Right cardiac atrium (tissue), 5 donors: ENCODE results near the gene SEMA5B. TPM values are rescaled to one million over a fixed set of nuclear protein-coding genes. Genes with fewer than 3 reads are reported as not detected.

Experiments used
- ATAC-seq, 2 donors: fragments of 200-7000 bp; cut with Tn5 transposase; one replicate each; pipeline versions ENCODE4 v1.8.0 to v1.9.1; 2020; ENCODE audit warnings: moderate library complexity in 2 of 2, mild to moderate bottlenecking in 1 of 2
- DNase-seq, 3 donors: peaks; one replicate each; pipeline ENCODE4 v3.0.0-alpha.2; 2020
- H3K27ac ChIP-seq: one replicate; pipeline ENCODE4 v1.5.1; 2013; ENCODE audit warnings: mild to moderate bottlenecking, low read length, control low read depth, moderate library complexity
- H3K27me3 ChIP-seq: one replicate; pipeline ENCODE4 v1.6.1; 2013; ENCODE audit not compliant: control insufficient read depth, insufficient read depth
- H3K4me1 ChIP-seq: one replicate; pipeline ENCODE4 v1.6.1; 2013; ENCODE audit warnings: low read length; ENCODE audit not compliant: control insufficient read depth, insufficient read depth
- H3K4me3 ChIP-seq: one replicate; pipeline ENCODE4 v1.5.1; 2013; ENCODE audit warnings: low read length, control low read depth
- H3K9me3 ChIP-seq: one replicate; pipeline ENCODE4 v1.6.1; 2013; ENCODE audit warnings: low read length; ENCODE audit not compliant: control insufficient read depth
- WGBS: extraction: QIAGEN DNeasy Blood & Tissue Kit; methylation state at CpG from one replicate; pipeline ENCODE4 v1.1.7; 2013; 5-methylcytosine and 5-hydroxymethylcytosine counted together
- intact Hi-C, 4 donors: fragments of 100-400 bp; cut with DNase I; formaldehyde crosslinking; loops; one replicate each; pipeline versions ENCODE4 v1.11.0 to v1.14.0; 2022 to 2023
- polyA plus RNA-seq: library from polyadenylated mRNA; stranded (reverse); fragments of 200-250 nt; gene quantifications from one replicate; pipeline ENCODE4 v1.2.3, GENCODE V29; 2013
- total RNA-seq, 4 donors: library from RNA; stranded (reverse); fragmentation: NEBNext Ultra II Directional; extraction: Animal tissue kit (Norgen Biotek cat#: 25700); gene quantifications; one replicate each; pipeline ENCODE4 v1.2.1, GENCODE V29; 2021
- donor health status: healthy with polysubstance abuse.
- donor health status: DM: no; HTN: yes; CAD: no.
- donor health status: DM: no; HTN: no; CAD: no.
- donor health status: DM: no; HTN: yes; CAD: no; lungs with severe emphysema.
- donor health status: DM: yes; HTN: yes; CAD: no.

SEMA5B gene
- total and polyA plus RNA-seq, 5 donors, result 0.72 to 4.9 (median 3.1) TPM

- no peak for ATAC-seq
- 87% methylated on average over 1 of the region's 1 CpG for WGBS
Measured at GRCh38 chr3:123011447-123011846, 16.1 kb downstream of the SEMA5B start.

DNA sequence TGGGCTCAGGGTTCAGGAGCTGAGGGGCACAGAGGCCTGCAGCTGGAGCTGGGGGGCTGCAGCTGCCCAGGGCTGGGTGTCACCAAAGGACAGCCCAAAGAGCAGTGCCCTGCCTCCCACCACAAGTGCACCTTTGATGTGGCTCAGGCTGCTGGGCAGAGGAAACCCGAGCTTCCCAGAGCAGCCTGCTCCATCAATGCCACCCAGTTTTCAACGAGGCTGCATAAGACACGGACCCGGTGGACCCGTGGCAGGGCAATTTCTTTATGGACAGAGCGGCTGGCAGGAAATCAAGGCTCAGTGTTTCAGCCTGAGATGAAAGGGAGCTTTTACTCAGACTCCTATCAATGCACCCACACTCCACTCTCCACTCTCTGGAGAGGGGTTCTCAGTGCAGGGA, 18.7 kb downstream of the SEMA5B start:
- DNase-seq (no peak), ATAC-seq (no peak)
- no peak overlapping the region for H3K27ac ChIP-seq
- no peaks in the 10 kb centered on the region for H3K27me3 ChIP-seq
- intact Hi-C loops, result no loop called here
- H3K9me3 ChIP-seq, result no peaks in the 10 kb centered on the region
- H3K4me3 ChIP-seq, result no peak overlapping the region
- WGBS, result 63% methylated on average over 6 of the region's 6 CpGs
- H3K4me1 ChIP-seq, result no peaks in the 10 kb centered on the region

More at GRCh38 chr3:123011447-123011846, 16.1 kb downstream of the SEMA5B start:
- Histone ChIP-seq H3K27me3 (no peaks in the 10 kb centered on the region), H3K4me1 (no peaks in the 10 kb centered on the region), H3K9me3 (no peaks in the 10 kb centered on the region), H3K4me3 (no peak overlapping the region), H3K27ac (no peak overlapping the region)
- intact Hi-C loops, result no loop called here
- DNase-seq, result no peak

GRCh38 chr3:123006609-123007008, 21.0 kb downstream of the SEMA5B start:
- WGBS, result 60% methylated on average over 2 of the region's 2 CpGs
- no peaks in the 10 kb centered on the region for H3K27me3 ChIP-seq

GRCh38 chr3:123005291-123005690, 22.3 kb downstream of the SEMA5B start:
- Histone ChIP-seq H3K4me3 (no peak overlapping the region), H3K9me3 (no peaks in the 10 kb centered on the region), H3K27me3 (no peaks in the 10 kb centered on the region), H3K27ac (no peak overlapping the region), H3K4me1 (no peaks in the 10 kb centered on the region)
- intact Hi-C loops, result no loop called here
- DNase-seq, result no peak
- no peak for ATAC-seq
- WGBS, result 94% methylated on average over 1 of the region's 1 CpG

More at GRCh38 chr3:123006609-123007008, 21.0 kb downstream of the SEMA5B start:
- Histone ChIP-seq H3K9me3 (no peaks in the 10 kb centered on the region), H3K4me3 (no peak overlapping the region), H3K27ac (no peak overlapping the region), H3K4me1 (no peaks in the 10 kb centered on the region)
- DNase-seq (no peak), ATAC-seq (no peak)
- intact Hi-C loops, result no loop called here

DNA sequence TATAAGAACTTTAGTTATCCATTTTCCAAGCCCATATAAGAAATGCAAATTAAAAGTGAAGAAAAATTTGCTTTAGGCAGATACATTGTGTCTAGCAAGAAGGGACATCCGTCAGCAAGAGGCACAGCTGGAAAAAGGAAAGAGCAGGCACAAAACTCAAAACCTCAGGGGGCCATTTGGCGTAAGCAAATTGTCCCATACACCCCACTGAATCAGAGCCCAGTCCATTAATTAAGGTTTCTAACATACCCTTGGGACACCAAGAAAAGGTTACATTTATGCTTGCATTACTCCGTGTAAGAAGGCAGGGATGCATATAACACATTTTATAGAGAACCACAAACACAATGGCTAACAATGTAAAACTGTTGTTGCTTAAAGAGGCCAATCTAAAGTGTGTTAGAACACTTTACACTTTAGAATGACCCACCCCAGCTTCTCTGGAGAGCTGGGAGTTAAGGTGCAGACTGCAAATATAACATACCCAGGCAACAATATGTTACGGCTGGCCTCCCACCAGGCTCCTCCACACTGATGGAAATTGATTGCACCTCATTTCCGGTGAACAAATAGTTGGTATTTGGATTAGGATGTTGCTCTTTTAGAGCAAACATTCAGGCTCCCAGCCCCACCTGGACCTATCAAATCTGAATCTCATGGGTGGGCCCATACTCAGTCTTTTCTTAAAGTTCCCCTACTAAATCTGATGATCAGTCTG, 23.2 kb downstream of the SEMA5B start:
- intact Hi-C loops, result no loop called here
- Histone ChIP-seq H3K27me3 (no peaks in the 10 kb centered on the region), H3K9me3 (no peaks in the 10 kb centered on the region), H3K4me3 (no peak overlapping the region), H3K27ac (no peak overlapping the region), H3K4me1 (no peaks in the 10 kb centered on the region)
- ATAC-seq, result no peak
- DNase-seq, result no peak
- WGBS, result 83% methylated on average over 5 of the region's 5 CpGs

GRCh38 chr3:123002749-123003497, 24.6 kb downstream of the SEMA5B start:
- Histone ChIP-seq H3K4me1 (no peaks in the 10 kb centered on the region), H3K27ac (no peak overlapping the region), H3K4me3 (no peak overlapping the region), H3K9me3 (no peaks in the 10 kb centered on the region), H3K27me3 (no peaks in the 10 kb centered on the region)
- ATAC-seq (no peak), DNase-seq (no peak)
- intact Hi-C loops, result no loop called here
- WGBS, result 75% methylated on average over 7 of the region's 7 CpGs

DNA sequence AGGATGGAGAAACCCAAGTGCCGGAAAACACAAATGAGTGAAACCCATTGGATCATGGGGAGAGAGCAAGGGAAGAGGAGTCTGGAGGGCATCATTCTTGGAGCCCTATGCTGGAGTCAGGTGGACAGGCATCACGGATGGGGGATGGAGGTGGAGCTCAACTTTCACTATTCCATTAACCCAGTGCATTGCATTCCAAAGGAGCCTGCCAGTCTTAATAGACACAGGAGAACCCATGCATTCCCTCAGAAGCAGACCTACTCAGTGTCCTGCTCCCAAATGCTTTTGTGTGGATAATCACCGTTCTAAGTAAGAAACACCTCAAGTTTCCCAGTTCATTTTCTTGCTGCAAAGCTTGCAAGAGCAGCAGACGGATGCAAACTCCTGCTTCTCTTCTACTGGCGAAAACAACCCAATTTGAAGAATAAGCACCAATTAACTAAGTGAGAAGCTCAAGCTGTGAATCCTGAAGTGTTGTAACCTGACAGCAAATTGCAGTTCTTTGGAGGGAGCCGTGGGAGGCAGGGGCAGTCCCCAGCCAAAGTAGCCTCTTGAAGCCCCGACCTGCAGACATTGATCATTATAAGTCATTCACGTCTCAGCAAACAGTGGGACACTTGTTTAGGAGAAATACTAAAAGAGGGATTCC, 25.3 kb downstream of the SEMA5B start:
- no peaks in the 10 kb centered on the region for H3K9me3 ChIP-seq
- no peaks in the 10 kb centered on the region for H3K27me3 ChIP-seq
- DNase-seq, result no peak
- H3K4me3 ChIP-seq, result no peak overlapping the region
- ATAC-seq, result no peak
- WGBS, result 81% methylated on average over 8 of the region's 8 CpGs
- intact Hi-C loops, result no loop called here
- H3K27ac ChIP-seq, result no peak overlapping the region
- no peaks in the 10 kb centered on the region for H3K4me1 ChIP-seq

- DNase-seq (no peak), ATAC-seq (no peak)
- H3K9me3 ChIP-seq, result no peaks in the 10 kb centered on the region
- H3K27me3 ChIP-seq, result no peaks in the 10 kb centered on the region
- no peaks in the 10 kb centered on the region for H3K4me1 ChIP-seq
- intact Hi-C loops, result no loop called here
- H3K4me3 ChIP-seq, result no peak overlapping the region
- 96% methylated on average over 4 of the region's 4 CpGs for WGBS
- no peak overlapping the region for H3K27ac ChIP-seq
Measured at GRCh38 chr3:122998856-122999255, 28.7 kb downstream of the SEMA5B start.

DNA sequence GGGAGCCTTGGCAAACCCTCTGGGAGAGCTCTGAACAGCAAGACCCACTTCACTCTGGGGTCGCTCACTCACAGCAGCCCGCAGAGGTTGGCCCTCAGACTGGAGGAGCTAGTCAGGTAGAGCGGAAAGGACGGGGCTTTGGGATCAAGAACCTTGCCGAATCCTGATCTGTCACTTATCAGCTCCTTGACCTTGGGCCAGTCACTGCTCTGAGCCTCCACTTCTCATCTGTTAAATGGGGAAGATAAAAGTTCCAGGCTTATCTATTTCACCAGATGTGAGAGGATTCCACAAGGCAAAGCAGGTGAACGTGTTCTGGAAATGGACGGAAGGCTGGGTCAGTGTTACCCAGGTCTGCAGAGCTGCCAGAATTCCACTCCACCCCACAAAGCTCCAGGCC, 29.4 kb downstream of the SEMA5B start:
- H3K9me3 ChIP-seq, result no peaks in the 10 kb centered on the region
- WGBS, result 94% methylated on average over 7 of the region's 7 CpGs
- H3K4me1 ChIP-seq, result no peaks in the 10 kb centered on the region
- no peak overlapping the region for H3K4me3 ChIP-seq
- ATAC-seq (no peak), DNase-seq (no peak)
- intact Hi-C loops, result no loop called here
- H3K27ac ChIP-seq, result no peak overlapping the region
- H3K27me3 ChIP-seq, result no peaks in the 10 kb centered on the region

- H3K27ac ChIP-seq, result no peak overlapping the region
- H3K4me1 ChIP-seq, result peaks cover 7% of the 10 kb centered on the region
- intact Hi-C loops, result no loop called here
- H3K9me3 ChIP-seq, result no peaks in the 10 kb centered on the region
- ATAC-seq, result peak; percentile 56 to 66
- no peak overlapping the region for H3K4me3 ChIP-seq
- 43% methylated on average over 14 of the region's 14 CpGs for whole genome bisulfite sequencing
- peak in 2 of 3 donors; percentile 82 to 86 for DNase-seq
- no peaks in the 10 kb centered on the region for H3K27me3 ChIP-seq
Measured at GRCh38 chr3:122996038-122996580, 31.5 kb downstream of the SEMA5B start.

- Histone ChIP-seq H3K4me3 (no peak overlapping the region), H3K27me3 (no peaks in the 10 kb centered on the region), H3K4me1 (peaks cover 7% of the 10 kb centered on the region), H3K9me3 (no peaks in the 10 kb centered on the region), H3K27ac (no peak overlapping the region)
- ATAC-seq, result no peak
- intact Hi-C loops, result no loop called here
- DNase-seq, result no peak
- 86% methylated on average over 3 of the region's 3 CpGs for WGBS
Measured at GRCh38 chr3:122994954-122995353, 32.6 kb downstream of the SEMA5B start.
